ENCODE results near the gene CFAP45.

CFAP45 gene

DNA sequence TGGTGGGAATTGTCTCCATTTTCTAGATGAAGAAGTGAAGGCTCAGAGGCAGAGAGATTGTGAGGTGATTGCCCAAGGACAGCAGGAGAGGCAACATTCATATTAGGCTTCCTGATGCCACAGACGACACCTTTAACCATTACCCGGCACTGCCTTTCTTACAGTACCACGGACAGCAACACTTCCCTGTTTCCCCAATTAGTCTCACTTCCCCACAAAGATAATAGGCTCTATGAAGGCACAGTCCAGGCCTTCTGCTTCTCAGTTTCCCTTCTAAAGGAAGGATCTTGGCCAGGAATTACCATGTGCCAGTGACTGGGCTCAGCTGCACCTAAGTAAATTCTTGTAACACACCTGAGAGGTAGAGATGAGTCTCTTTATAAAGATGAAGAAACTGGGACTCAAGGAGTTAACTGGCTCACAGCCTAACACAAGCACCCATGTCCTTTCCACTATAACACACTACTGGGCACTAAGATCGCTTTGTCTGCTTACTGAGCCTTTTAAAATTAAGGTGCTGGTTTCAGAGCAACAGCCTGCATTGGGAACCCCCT is 35.8 kb upstream of the CFAP45 start:
- DNase-seq = no peak

DNA sequence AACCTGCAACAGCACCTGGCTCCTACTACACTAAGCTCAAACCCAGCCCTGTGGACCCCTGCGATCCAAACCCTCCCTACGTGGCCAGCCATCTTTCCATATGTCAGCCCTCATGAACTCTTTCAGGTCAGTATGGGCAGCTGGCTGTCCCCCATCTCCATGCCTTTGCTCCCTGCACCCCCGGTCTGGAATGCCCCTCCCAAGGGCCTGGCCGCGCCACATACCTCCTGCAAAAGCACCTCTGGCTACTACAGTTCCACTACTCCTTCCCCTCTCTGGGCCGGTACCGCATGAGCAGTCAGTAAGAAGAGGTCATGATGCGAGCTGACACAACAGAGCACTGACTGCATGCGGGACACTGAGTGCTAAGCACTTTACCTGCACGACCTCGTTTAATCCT is 35.3 kb upstream of the CFAP45 start:
- no peak for DNase-seq

DNA sequence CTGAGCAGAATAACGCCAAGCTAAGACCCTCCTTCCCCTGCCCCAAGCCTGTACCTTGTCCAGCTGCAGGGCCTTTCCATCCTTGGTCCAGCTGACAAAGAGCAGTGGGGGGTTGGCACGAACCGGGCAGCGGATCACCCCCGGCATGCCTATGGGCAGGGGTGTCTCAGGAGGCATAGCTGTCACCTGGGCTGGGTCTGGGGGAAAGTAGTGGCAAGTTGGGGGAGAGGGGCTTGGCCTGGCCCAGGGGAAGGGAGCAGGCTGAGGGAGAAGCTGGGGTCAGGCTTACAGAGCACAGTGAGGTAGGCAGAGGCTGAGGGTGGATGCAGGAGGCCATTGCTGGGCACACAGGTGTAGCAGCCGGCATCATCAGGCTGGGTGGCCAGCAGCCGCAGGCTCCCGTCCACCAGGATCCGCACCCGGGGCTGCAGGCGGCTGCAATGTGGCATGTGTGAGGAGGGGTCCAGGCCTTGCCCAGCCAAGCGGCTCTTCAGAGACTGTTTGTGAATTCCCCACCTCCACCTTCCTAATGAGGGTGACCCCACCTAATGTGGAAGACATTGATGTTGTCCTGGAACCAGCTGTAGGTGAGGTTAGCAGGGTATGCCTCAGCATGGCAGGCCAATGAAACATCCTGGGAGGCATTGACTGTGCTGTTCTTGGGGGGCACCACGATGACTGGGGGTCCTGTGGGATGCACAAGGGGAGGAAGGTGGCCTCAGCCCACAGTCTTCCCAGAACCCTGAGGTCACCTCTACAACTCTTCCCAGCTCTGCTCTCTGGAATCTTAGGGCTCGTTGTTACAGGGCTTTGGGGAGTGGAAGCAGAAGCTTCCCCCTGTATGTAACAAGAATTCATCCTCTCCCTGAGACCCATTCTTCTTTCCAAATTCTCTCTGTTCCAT is 34.4 kb upstream of the CFAP45 start:
- no peak for DNase-seq

DNA sequence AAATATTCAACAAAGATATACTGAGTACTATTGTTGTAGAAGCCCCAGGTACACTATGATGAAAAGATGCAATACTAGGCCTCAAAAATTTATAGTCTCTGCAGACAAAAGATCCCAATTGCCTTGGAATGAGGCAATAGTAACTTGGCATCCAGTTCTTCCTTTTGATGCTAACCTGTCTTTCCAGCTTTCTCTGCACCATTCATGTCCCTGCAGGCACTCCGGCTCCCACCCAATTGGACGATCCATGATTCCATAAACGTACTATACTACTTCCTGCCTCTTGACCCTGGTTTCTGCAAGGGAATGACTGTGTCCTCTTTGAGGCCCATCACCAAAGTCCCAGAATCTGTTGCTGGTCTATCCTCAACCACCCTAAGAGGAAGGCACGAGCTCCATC is 33.4 kb upstream of the CFAP45 start:
- no peak for DNase-seq

DNA sequence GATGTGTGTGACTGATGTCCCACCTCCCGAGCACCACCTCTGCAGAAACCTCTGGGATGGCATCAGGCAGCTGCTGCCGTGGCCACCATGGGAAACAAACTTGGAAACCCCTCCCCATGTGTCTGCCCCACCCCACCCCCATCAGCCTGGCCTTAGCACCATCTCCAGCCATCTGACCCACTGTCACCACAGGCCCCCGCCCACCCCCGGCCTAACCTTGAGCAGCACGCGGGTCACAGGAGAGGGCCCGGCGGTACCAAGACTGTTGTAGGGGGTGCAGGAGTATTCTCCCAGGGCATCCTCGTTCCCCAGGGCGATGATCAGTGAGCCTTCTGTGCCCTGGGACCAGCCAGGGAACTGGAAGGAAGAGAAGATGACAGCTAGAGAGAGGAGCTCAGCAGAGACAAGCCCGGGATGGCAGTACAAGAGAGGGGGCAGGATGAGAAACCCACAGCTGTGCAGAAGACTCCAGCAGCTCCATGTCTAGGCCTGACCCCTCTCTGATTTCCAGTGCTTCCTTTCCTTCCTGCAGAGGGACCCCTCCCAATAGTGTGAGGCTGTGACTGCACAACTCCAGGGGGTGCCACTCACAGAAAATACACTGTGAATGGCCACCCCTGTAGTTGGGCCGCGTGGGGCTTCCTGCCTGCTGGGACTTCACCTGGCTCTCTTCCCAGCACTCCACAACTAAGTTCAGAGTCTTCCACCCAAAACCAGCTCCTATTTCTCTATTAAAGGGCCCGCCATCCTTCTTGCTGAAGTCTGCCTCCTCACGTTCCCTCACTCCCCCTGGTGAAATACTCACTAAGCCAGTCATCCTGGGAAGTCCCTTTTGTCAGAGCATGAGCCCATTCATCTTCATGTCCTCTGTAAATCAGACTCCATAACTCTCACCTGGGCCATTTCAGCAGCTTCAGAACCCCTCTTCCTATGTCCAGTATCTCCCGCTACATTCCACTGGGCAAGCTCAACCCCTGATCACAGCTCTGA is 32.6 kb upstream of the CFAP45 start:
- DNase-seq = no peak

DNA sequence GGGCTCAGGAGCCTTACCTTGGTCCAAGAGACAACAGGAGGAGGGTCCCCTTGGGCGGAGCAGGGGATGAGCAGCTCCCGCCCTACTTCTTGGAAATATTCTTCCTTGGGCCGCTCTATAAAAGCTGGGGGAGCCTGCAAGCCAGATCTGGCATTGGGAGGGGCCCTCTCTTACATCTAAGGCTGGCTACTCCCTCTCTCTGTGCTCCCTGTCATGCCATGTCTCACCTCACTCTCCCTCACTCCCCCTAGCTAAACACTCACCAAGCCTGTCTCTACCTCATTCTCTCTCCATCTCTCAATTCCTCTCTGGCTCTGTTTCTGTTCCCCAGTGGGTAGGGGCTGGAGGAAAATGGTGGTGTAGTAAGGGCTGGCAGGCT is 31.8 kb upstream of the CFAP45 start:
- DNase-seq = no peak

DNA sequence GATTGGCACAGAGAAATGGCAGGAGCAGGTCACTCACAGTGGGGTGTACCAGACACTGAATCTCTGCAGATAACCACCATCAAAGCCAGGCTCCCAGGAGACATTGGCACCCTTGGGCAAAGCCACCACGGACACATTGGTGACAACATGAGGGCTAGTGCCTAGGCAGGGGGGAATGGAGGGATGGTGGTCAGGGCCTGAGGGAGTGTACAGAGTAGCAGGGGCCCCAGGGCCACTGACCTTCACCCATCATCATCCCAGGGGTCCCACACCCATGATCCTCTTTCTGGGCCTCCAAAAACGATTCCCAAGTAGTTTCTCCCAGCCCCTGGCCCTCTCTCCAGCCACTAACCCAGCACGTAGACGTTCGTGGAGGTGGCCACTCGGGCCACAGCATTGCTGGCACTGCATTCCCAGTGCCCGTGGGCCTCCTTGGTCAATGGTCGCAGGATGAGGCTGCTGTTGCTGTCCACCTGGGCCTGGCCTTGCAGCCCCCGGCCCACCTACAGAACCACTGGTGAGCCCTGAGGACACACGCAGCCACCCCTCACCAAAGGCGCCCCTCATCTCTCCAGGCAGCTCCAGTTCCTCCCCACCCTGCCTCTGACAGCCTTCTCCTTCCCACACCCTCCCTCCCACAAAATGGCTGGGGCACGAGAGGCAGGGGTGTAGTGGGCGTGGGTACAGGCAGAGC is 31.3 kb upstream of the CFAP45 start:
- no peak for DNase-seq

DNA sequence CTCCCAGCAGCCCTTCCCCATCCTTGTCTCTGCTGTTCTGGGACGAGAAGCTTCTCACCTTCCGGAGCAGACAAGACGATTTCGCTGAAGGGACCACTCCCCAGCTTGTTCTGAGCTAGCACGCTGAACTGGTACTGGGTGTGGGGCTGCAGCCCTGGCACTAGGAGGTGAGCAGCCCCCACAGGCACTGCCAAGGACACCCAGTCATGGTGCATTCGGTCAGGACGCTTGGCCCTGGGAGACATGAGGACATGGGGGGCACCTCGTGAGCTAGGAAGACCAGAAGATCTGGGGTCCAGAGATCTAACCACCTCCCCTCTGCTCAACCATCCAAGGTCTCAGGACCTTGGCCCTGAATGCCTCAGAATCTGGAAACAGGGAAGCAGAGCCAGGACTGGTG is 30.7 kb upstream of the CFAP45 start:
- no peak for DNase-seq

DNA sequence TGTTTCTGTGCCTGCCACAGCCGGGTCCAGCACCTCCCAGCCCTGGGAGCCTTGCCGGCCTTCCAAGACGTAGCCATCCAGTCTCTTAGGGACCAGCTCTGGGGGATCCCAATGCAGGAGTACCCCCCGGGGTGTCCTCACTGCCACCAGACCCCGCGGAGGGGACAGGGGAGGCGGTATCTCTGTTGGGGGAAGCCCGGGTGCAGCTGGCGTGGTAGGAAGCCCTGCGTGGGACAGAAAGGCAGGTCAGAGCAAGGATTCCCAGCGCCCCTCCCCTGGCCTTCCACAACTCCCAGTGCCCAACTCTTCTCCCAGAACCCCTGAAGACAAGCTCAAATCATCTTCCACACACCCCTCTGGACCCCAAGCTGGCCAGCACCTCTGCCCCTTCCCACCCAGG is 30.3 kb upstream of the CFAP45 start:
- no peak for DNase-seq

DNA sequence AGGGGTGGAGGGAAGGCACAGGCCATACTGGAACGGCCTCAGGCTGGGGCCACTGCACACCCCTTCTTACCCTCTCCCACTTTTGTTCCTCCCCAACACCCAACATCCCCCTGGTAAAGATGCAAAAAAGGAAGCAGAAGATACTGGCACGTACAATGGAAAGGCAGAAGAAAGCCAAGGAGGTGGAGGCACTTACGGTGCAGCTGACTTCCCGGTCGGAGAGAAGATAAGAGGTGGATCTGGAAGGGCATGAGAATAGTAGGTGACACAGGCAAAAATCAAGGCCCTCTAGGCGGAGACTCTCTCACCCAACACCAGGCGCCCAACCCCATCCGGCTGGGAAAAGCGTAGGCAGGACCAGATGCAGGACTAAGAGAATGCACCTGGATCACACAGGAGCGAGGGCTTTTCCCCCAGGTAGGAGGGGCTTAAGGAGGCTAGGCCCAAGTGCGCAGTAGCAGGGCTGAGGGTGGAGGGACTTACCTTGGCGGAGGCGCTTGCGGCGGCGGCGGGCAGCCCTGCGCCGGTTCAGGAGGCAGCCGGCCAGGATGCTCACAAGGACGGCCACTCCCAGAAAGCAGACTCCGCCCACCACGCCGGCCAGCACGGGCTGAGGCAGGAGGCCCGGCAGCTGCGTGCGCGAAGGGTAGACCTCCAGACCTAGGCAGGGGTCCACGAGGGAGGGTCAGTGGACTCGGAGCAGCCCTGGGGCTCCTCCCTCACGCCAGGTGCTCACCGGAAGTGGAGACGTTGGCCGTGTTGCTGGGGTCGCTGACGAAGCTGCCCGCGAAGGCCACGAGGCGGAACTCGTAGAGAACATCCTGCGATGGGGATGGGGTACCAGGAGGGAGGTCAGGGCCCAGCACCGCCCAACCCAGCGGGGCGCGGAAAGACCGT is 29.4 kb upstream of the CFAP45 start:
- DNase-seq = no peak

DNA sequence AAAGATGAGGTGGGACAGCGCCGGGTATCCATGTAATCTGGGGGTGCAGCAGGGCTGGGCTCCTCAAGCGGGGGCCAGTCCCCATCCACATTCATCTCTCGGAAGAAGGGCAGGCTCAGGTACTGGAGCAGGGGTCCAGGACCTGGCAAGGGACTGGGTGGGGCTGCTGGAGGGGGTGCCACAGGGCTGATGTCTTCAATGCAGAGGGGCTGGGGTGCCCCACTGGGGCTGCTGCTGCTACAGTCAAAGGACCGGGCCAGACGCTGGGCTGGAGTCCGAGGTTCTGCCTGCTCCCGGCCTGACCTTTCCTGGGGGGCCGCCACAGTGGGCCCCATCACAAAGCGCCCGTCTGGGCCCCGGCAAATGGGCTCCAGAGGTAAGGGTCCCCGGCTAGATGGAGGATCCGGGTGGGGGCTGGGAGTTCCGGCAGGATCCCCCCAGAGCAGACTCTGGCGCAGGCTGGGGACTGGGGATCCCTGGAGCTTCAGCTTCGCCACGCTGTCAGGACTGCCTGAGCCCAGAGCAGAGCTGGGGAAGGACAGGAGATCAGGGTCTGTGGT is 28.6 kb upstream of the CFAP45 start:
- DNase-seq = no peak

DNA sequence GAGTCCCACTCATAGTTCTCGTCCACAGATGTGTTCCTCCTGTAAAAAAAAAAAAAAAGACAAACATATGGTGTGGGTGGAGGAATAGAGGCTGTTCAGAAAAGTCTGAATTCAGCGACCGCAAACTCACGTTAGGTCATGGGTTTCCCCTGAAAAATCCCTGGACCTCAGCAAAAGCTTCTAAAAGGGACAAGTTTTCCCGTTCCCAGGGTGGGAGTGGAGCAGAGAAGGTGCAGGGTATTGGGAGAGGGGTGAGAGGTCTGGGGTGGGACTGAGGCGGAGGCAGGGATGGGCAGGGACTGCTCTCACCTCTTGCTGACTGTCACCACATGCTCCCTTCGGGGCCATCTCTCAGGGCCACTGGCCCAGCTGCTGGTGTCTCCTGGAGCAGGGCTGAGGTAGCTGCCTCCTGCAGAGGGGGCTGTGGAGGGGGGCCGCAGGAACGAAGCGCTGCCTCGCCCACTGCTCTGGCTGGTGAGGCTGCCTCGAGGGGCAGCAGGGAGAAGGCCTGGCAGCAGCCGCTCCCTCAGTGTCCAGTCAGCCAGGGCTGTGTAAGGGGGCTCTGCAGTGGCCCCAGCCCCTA is 28.0 kb upstream of the CFAP45 start:
- DNase-seq = no peak

DNA sequence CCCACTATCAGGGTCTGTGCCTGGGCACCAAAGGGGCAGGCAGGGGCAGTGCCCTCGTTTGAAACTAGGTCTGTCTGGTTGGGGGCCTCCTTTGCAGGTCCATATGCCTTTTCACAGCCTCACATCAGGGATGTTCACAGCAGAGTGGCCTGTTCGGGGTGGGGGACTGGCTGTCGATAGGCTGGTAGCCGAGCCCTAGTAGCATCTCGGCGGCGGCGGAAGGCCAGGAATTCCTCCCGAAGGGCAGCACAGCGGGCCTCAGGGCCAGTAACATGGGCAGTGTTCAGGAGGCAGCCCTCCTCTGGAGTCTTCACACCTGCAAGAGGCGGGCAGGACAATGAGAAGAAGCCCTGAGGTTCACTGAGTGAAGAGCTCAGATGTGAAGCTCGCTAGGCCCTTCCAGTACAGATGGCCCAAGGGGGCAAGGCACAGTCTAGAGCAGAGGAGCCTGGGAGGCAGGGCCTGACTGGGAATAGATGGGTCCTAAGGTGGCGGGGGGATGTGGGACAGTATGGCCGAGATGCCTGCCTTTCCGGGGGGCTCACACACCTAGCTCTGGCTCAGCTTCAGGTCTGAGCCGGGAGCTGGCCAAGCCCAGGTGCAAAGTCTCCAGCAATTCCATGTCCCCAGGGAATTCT is 27.4 kb upstream of the CFAP45 start:
- DNase-seq = no peak

DNA sequence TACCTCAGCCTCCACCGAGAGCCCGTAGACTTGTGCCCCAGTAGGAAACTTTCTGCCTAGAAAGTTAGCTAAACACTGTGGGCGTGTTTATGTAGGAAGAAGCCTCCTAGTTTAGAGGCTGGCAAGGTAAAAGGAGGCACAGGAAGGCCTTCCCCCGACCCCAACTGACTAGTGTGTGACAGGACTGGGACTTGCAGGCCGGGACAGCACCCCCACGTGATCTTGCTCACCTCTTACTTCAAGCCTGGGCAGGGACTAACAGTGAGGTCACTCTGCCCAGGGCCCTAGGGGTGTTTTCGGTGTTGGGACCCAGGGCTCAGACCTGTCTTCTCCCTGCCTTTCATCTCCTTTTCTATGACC is 25.7 kb upstream of the CFAP45 start:
- no peak for DNase-seq

DNA sequence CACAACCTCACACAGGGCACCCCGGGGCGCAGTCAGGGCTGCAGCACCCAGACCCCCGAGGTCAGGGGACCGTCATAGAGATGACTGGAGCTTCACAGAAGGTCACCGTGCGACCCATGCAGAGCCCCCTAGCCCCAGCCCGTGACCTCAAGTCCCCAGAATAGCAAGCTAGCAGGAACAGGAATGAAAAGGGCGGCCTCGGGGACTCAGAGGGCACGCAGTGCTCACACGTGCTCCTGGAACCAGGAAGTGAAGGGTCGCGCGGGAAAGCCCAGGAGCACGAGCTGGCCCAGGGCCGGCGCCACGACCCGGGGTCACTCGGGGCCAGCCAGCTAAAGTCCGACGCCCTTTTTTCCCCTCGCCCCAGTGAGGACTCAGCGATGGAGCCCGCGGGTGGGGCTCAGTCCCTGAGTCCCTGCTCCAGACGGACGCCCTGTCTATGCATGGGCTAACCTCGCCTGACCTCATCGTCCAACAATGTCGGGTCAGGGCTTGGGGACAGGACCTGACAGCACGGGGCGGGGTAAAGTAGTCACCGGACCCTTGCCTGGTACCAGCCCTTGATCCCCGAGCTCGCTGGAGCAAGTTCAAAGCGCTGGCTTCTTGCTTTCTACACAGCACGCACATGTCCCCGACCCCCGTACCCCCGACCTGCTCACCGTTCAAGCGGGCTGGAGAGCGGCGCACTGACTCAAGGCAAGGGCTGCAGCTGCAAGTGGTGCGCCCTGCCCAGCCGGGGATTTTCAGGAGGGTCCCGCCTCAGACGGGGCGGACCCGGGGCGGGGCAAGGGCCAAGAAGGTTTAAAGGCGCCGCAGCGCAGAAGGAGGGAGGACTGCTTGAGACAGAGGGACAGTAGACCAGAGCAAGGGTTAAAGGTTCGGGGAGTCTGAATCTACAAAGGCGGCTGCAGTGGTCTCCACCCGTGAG is 25.1 kb upstream of the CFAP45 start, which contains the start of gene TAGLN2:
Gene TAGLN2 (minus strand): TSS at position 717 of the 928 bp plus-strand sequence. CDS start 4,998 bp downstream, outside the sequence.
- peak; percentile 87 for DNase-seq

DNA sequence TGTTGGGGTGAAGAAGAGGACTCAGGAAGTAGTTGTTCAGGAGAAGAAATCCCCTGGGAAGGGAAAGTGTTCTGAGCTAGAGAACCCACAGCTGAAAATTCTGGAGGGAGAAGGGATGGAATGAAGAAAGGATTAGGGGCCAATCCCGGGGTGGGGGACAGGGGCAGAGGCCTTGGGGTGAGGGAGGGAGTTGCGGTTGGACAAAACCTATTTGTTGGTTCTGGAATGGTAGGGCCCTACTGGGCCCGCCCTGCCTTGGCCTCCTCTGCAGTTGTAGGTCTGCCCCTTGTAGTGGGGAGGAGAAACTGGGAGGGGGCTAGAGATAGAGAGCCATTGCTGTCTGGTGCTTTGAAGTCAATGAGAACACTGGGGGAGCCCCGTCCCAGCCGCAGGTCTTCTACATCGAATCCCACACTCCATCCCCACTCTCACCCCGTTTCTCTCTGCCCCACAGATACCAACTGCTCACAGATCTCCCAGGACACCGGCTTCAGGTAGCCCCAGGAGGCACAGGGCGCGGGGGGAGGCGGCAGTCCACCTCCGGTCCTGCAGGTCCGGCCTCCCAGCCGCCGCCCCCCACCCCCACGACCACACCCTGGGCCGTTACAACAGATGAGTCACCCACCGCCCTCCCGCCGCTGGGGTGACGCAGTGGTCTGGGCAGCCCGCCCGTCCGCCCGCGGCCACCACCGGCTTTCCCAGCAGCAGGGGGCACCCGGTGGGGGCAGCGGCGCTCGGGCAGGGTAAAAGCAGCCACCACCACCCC is 24.2 kb upstream of the CFAP45 start:
- no peak for DNase-seq

DNA sequence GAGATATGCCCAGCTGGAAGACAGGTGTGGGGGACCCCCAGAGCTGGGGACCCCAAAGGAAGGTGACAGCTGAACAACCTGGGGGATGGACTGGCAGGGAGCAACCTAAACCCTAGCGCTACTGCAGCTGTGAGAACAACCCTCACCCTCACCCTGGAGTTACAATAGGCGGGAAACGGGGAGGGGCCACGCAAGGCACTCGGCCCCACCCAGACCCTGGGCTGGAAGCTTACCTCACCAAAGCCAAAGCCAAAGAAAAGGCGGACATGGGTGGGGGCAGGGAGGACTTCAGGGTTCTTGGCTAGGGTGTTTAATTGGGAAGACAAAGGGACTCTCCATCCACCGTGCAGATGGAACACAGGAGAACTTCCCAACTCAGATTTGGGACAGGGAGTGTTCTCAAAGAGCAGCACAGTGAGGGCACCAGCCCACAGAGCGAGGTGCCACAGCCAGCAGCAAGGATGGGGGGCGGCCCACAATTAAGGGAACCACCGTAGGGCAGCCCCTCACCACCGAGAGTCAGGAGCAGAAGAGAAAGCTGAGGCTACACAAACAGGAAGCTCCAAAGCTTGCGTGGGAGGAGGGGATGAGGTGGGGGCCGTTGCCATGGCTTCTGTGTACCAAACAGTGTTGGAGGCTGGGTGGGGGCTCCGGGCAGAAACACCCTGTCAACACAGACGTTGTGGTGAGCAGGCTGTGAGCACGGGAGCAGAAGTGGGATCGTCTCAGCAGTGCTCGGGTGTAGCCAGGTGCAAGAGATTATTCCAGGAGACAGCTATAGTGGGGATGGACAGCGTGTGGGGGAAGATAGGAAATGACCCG is 23.4 kb upstream of the CFAP45 start:
- DNase-seq = peak; percentile 52
